HTR-8/SVneo (cell line): ENCODE data around the gene CCDC32.

Source experiments
- DNase-seq: peaks from one replicate; pipeline ENCODE4 v3.0.0; 2011; ENCODE audit warnings: low spot score, mixed read lengths; ENCODE audit not compliant: insufficient read length
- FAIRE-seq: peaks from 2 replicates; lab custom pipeline; 2011; peaks lifted over from hg19 to GRCh38; lab: Jason Lieb, UNC

The CCDC32 gene

DNA sequence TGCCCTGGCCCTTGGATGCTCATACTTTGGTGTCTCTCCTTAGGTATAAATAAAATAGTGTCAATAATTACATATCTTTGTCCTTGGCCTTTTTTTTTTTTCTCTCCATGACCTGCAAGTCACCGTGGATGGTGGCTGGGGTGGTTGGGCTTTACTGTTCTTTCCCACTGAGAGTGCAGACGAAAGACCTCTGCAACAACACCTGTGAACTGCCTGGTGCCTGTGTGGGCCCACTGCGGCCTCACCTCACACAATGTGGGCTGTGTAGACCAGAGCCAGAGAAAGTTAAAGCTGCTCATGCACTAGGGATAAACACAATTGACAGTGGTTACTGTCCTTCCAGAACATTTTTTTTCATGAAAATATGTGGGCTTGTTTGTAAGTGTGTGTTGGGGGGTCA is 39.0 kb downstream of the CCDC32 start:
- DNase-seq (no peak), FAIRE-seq (no peak)

DNA sequence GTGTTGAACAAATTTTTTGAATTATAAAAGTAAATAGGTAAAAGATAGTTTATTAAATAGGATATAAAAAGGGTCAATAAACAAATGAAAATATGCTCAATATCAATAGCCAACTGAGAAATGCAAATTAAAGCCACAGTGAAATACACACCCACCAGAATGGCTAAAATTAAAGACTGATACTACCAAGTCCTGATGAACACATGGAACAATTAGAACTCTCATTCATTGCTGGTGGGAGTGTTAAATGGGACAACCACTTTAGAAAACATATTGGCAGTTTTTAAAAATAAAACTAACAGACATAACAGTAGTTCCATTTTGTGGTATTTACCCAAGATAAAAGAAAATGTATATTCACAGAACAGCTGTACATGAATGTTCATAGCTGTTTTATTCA is 41.2 kb downstream of the CCDC32 start:
- FAIRE-seq = no peak
- no peak for DNase-seq

DNA sequence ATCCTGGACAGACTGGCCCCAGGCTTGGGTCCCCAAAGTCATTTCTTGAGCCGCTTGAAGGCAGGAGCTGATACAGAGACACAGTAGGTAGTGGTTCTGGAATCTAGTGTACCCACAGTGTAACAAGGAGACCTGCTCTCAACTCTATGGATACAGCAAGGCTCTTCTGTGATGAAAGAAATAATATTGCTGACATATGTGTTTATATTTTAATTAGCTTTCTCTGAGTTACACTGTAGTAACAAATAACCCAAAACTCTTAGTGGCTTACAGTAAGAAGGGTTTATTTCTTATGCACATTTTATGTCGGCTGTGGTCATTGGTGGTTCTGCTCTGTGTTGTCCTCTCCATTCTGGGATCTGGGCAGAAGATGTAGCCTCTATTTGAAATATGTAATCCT is 48.5 kb downstream of the CCDC32 start:
- DNase-seq (no peak), FAIRE-seq (no peak)

DNA sequence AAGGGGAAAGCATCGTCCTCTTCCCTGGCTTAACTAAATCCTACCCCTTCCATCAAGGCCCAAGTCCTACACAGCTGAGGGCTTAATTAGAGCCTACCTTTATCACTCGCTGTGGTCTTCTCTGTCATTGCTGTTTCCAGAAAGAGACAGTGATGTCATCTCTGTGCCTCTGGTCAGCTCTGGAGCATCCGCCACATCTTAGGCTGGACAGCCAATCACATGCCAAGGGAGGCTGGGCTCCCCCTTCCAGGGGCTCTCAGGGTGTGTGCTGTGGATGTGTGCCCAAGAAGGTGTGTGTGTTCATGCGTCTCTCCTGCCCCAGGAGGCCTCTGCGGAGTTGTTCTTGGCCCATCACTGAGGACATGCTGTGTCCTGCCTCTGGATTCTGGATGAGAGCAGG is 51.2 kb downstream of the CCDC32 start:
- FAIRE-seq = no peak
- no peak for DNase-seq

GRCh38 chr15:40512440-40512839 is 52.4 kb downstream of the CCDC32 start:
- no peak for DNase-seq
- no peak for FAIRE-seq

GRCh38 chr15:40511472-40512133 is 53.2 kb downstream of the CCDC32 start:
- no peak for DNase-seq
- no peak for FAIRE-seq

- FAIRE-seq (no peak), DNase-seq (no peak)
Measured at GRCh38 chr15:40511093-40511471, 53.8 kb downstream of the CCDC32 start.

DNA sequence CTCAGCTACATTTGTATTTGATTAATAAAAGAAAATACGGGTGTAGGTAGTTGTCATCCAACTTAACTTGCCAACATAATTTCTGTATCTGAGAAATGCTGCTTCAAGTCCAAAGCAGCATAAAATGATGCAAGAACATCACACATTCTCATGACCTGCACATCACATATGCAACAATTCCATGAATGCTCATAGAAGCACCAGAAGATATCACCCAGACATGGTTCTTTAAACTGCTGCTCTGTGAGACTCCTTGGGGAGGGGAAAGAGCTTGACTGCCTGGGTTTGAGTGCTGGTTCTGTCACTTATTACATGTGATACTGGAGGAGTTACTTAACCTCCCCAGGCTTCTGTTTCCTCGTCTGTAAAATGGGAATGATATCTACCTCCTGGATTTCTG is 54.6 kb downstream of the CCDC32 start:
- DNase-seq (no peak), FAIRE-seq (no peak)

- no peak for FAIRE-seq
- no peak for DNase-seq
Measured at GRCh38 chr15:40508216-40508615, 56.6 kb downstream of the CCDC32 start.

GRCh38 chr15:40506964-40507571 is 57.8 kb downstream of the CCDC32 start:
- FAIRE-seq (no peak), DNase-seq (peak; percentile 84)
